Heart right ventricle (tissue), 16 donors: Measurements from ENCODE around the gene EDIL3. TPM values are rescaled to one million over a fixed set of nuclear protein-coding genes. Genes with fewer than 3 reads are reported as not detected.

Source experiments
- ATAC-seq, 8 donors: fragments of 200-7000 bp; cut with Tn5 transposase; one replicate each; pipeline ENCODE4 v1.9.1; 2020; ENCODE audit warnings: mild to moderate bottlenecking in 8 of 8, moderate library complexity in 8 of 8, moderate number of reproducible peaks in 1 of 8
- DNase-seq, 2 donors: peaks; one replicate each; pipeline ENCODE4 v3.0.0-alpha.2; 2020
- H3K27ac ChIP-seq, 10 donors: fragments of 200-600 bp; sonication (generic) in 2 of 10; one replicate each; pipeline versions ENCODE4 v1.5.0 to v1.8.0; 2020 to 2022; ENCODE audit warnings: mild to moderate bottlenecking in 3 of 10
- H3K27me3 ChIP-seq, 7 donors: fragments of 200-600 bp; one replicate each; pipeline ENCODE4 v1.8.0; 2021 to 2022; ENCODE audit warnings: mild to moderate bottlenecking in 2 of 7
- H3K36me3 ChIP-seq, 9 donors: fragments of 200-600 bp; sonication (generic) in 1 of 9; one replicate each; pipeline versions ENCODE4 v1.5.0 to v1.8.0; 2020 to 2022; ENCODE audit warnings: mild to moderate bottlenecking in 2 of 9
- H3K4me1 ChIP-seq, 9 donors: fragments of 200-600 bp; sonication (generic) in 1 of 9; one replicate each; pipeline versions ENCODE4 v1.5.0 to v1.8.0; 2020 to 2022; ENCODE audit warnings: mild to moderate bottlenecking in 4 of 9
- H3K4me3 ChIP-seq, 10 donors: fragments of 200-600 bp; sonication (generic) in 2 of 10; one replicate each; pipeline versions ENCODE4 v1.5.0 to v1.8.0; 2020 to 2022; ENCODE audit warnings: mild to moderate bottlenecking in 7 of 10, moderate library complexity in 2 of 10
- H3K9me3 ChIP-seq, 11 donors: fragments of 200-600 bp in 10 of 11; sonication (generic) in 2 of 11; one replicate each; pipeline versions ENCODE4 v1.5.0 to v1.8.0; 2013 to 2022; ENCODE audit warnings: mild to moderate bottlenecking in 2 of 11, control low read depth in 1 of 11, moderate library complexity in 1 of 11
- CTCF ChIP-seq, 9 donors: fragments of 200-600 bp; sonication (generic) in 2 of 9; IDR thresholded peaks; one replicate each; pipeline versions ENCODE4 v1.5.0 to v1.8.0; 2021 to 2022; ENCODE audit warnings: antibody characterized with exemption in 9 of 9, mild to moderate bottlenecking in 5 of 9, moderate library complexity in 1 of 9
- WGBS, 2 donors: extraction: QIAGEN DNeasy Blood & Tissue Kit; methylation state at CpG; one replicate each; pipeline ENCODE4 v1.1.7; 2013; ENCODE audit warnings: inconsistent platforms in 1 of 2; 5-methylcytosine and 5-hydroxymethylcytosine counted together
- intact Hi-C, 10 donors: fragments of 100-400 bp; cut with DNase I; formaldehyde crosslinking; loops; one replicate each; pipeline versions ENCODE4 v1.11.1 to v1.14.2; 2022
- polyA plus RNA-seq, 2 donors: library from polyadenylated mRNA; stranded (reverse); fragments of 200-250 nt; gene quantifications; one replicate each; pipeline ENCODE4 v1.2.3, GENCODE V29; 2013
- total RNA-seq, 10 donors: library from RNA; stranded (reverse); fragmentation: NEBNext Ultra II Directional in 3 of 10; extraction: Animal tissue kit (Norgen Biotek cat#: 25700) in 3 of 10; gene quantifications; one replicate each; pipeline versions ENCODE4 v1.2.1 to v1.2.4, GENCODE V29; 2021 to 2023
- donor health status: Arrhythmogenic right ventricular cardiomyopathy.
- donor health status: ischemic (EF 13 %, LVEDD 7.1; RV severe dilation, severe dysfunction).
- donor health status: healthy with polysubstance abuse.
- donor health status: DM: no; HTN: yes; CAD: no.
- donor health status: DM: no; HTN: no; CAD: no.
- donor health status: ischemic (EF 25% LVEDD 6.9; RV normal size, moderate dysfunction).
- donor health status: ischemic (EF 25% LVEDD 5.7; RV mildly dilated, moderate dysfunction).
- donor health status: healthy.
- donor health status: DM: yes; HTN: yes; CAD: no.
- donor health status: Ischemic cardiomyopathy.
- donor health status: ischemic (EF 35%, LVEDD 5.7; RV mildly dilated, moderate dysfunction).
- donor health status: nonischemic (EF 11% LVEDD 7.7; RV severe dilation, severe dysfunction).
- donor health status: DM: yes; HTN: yes; CAD: no.
- donor health status: PGD.
- donor health status: ischemic (EF 29% LVEDD 5.4; RV normal size, mild dysfunction).
- donor health status: nonischemic (EF 23%, LVEDD 6.1; RV moderate dilation, normal function).

EDIL3 gene
- total and polyA plus RNA-seq, 12 donors = 1.6 to 10.0 (median 3.9) TPM

GRCh38 chr5:83988293-83988685 is 396.4 kb downstream of the EDIL3 start:
- Histone ChIP-seq H3K36me3 (no peaks in the 10 kb centered on the region), H3K9me3 (no peaks in the 10 kb centered on the region), H3K27me3 (no peaks in the 10 kb centered on the region), H3K4me1 (no peaks in the 10 kb centered on the region), H3K4me3 (no peak overlapping the region), H3K27ac (no peak overlapping the region)
- ATAC-seq (no peak), DNase-seq (no peak)
- intact Hi-C loops = no loop called here
- TF ChIP-seq CTCF (IDR thresholded peaks at IDR 0.05) = no peak

GRCh38 chr5:83987513-83988292 is 397.0 kb downstream of the EDIL3 start:
- ATAC-seq (no peak), DNase-seq (no peak)
- Histone ChIP-seq H3K27me3 (no peaks in the 10 kb centered on the region), H3K27ac (no peak overlapping the region), H3K4me3 (no peak overlapping the region), H3K9me3 (no peaks in the 10 kb centered on the region), H3K4me1 (no peaks in the 10 kb centered on the region), H3K36me3 (no peaks in the 10 kb centered on the region)
- no peak for TF ChIP-seq CTCF (IDR thresholded peaks at IDR 0.05)
- intact Hi-C loops = no loop called here
- 46 to 56% methylated on average over 4 of the region's 4 CpGs for WGBS, 2 donors

GRCh38 chr5:83983852-83984251 is 400.8 kb downstream of the EDIL3 start:
- Histone ChIP-seq H3K27me3 (no peaks in the 10 kb centered on the region), H3K9me3 (no peaks in the 10 kb centered on the region), H3K36me3 (no peaks in the 10 kb centered on the region), H3K27ac (no peak overlapping the region), H3K4me3 (no peak overlapping the region), H3K4me1 (no peaks in the 10 kb centered on the region)
- WGBS, 2 donors = 75 to 86% methylated on average over 4 of the region's 4 CpGs
- intact Hi-C loops = no loop called here
- ATAC-seq (no peak), DNase-seq (no peak)
- TF ChIP-seq CTCF (IDR thresholded peaks at IDR 0.05) = no peak

- Histone ChIP-seq H3K36me3 (no peaks in the 10 kb centered on the region), H3K4me1 (no peaks in the 10 kb centered on the region), H3K9me3 (no peaks in the 10 kb centered on the region), H3K27me3 (no peaks in the 10 kb centered on the region), H3K4me3 (no peak overlapping the region), H3K27ac (no peak overlapping the region)
- intact Hi-C loops = no loop called here
- DNase-seq = no peak
- WGBS, 2 donors = 52 to 54% methylated on average over 7 of the region's 7 CpGs
- no peak for ATAC-seq
- TF ChIP-seq CTCF (IDR thresholded peaks at IDR 0.05) = no peak
These were observed 410.5 kb downstream of the EDIL3 start for GRCh38 chr5:83973925-83974815.
